Keratinocyte (primary cell): ENCODE data around the gene ADGRG1.

ENCODE experiments used
- CTCF ChIP-seq, 3 experiments: IDR thresholded peaks in 1 of 3; conservative IDR thresholded peaks in 1 of 3; optimal IDR thresholded peaks in 1 of 3; 2 replicates in 2 of 3; 3 replicates in 1 of 3; pipeline versions ENCODE3 to v1.5.1; 2011; ENCODE audit warnings: low read length in 3 of 3, mild to moderate bottlenecking in 3 of 3, moderate library complexity in 2 of 3, control low read depth in 1 of 3, inconsistent platforms in 1 of 3; ENCODE audit not compliant: insufficient read depth in 2 of 3; ENCODE audit errors: extremely low read depth in 1 of 3
- EZH2 ChIP-seq: IDR thresholded peaks from one replicate; pipeline ENCODE4 v1.6.1; 2012; ENCODE audit warnings: inconsistent platforms, mild to moderate bottlenecking, low read length, moderate library complexity

DNA sequence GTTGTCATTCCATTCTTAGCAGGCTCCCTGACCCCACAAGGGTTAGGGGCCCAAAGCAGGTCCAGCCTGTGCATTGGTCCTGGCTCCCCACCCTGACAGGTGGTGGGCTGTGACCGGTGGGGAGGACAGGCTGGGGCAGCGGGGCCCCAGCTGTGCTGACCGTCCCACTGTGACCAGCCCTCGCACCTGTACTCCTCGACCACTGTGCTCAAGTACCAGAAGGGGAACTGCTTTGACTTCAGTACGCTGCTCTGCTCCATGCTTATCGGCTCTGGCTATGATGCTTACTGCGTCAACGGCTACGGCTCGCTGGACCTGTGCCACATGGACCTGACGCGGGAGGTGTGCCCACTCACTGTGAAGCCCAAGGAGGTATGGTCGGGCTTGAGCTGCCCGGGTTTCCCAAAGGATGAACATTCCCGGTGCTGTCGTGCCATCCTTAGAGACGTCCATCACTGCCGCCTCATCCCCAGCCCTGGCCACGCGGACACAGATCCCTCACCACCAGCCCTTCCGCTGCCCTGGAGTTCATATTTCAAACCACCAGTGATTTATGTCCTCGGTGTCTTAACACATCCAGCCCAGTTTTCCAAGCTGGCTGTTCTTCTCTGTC lies 73.4 kb downstream of the ADGRG1 start:
- TF ChIP-seq CTCF (optimal IDR thresholded peaks at IDR 0.05 in 1 of 3, IDR thresholded peaks at IDR 0.05 in 1 of 3, conservative IDR thresholded peaks at IDR 0.05 in 1 of 3; ENCODE audit: extremely low read depth in 1 of 3, insufficient read depth in 2 of 3, low read length in 3 of 3) (no peak), EZH2 (no peak)
